SJSA1 (cell line): Measurements from ENCODE around the gene CTDP1. TPM values are rescaled to one million over a fixed set of nuclear protein-coding genes. Genes with fewer than 3 reads are reported as not detected.
A peak's percentile ranks its signal among the peaks of the same experiment; 100 is the strongest.

Experiments
- DNase-seq, 2 experiments: peaks; one replicate each; pipeline ENCODE4 v3.0.0-alpha.2; 2015 to 2020; ENCODE audit warnings: low spot score in 2 of 2, low read depth in 1 of 2
- H3K27ac ChIP-seq: fragments of 250-450 bp; sonication (Bioruptor Pico); 2 replicates; pipeline ENCODE4 v1.5.1; 2020; ENCODE audit warnings: mild to moderate bottlenecking, moderate library complexity
- H3K27me3 ChIP-seq: fragments of 250-450 bp; sonication (Bioruptor Pico); replicated peaks from 2 replicates; pipeline ENCODE4 v1.5.1; 2020; ENCODE audit warnings: mild to moderate bottlenecking, moderate library complexity
- H3K36me3 ChIP-seq: fragments of 250-450 bp; sonication (Bioruptor Pico); 2 replicates; pipeline ENCODE4 v1.5.1; 2020; ENCODE audit warnings: mild to moderate bottlenecking
- H3K4me1 ChIP-seq: fragments of 250-450 bp; sonication (Bioruptor Pico); replicated peaks from 2 replicates; pipeline ENCODE4 v1.6.1; 2021; ENCODE audit warnings: mild to moderate bottlenecking
- H3K4me3 ChIP-seq: fragments of 250-450 bp; sonication (Bioruptor Pico); 2 replicates; pipeline ENCODE4 v1.5.1; 2020; ENCODE audit warnings: mild to moderate bottlenecking
- H3K9me3 ChIP-seq: fragments of 250-450 bp; sonication (Bioruptor Pico); replicated peaks from 2 replicates; pipeline ENCODE4 v1.5.1; 2020; ENCODE audit warnings: mild to moderate bottlenecking
- total RNA-seq: library from RNA; depleted of rRNA; stranded (reverse); fragments of >200 nt; shearing (Covaris generic); gene quantifications from 2 replicates; pipeline ENCODE4 v1.2.3, GENCODE V29; 2014

CTDP1 gene
- total RNA-seq, 1 experiment from 2014 or later: 23.0 TPM

DNA sequence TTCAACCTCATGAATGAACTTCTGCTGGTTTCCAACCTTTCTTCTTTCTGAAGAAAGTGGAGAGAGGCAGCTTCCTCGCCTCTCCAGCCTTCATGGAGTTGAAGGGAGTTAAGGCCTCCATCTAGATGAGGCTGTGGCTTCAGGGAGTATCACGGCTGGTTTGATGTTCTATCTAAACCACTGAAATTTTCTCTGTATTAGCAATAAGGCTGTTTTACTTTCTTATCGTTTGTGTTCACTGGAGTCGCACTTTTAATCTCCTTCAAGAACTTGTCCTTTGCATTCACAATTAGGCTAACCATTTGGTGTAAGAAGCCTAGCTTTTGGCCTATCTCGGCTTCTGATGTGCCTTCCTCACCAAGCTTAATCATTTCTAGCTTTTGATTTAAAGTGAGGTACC lies 19.9 kb upstream of the CTDP1 start:
- Histone ChIP-seq H3K27me3 (0 out of 2 replicates have a peak, but pooled peaks cover 4% of the 10 kb centered on the region), H3K4me1 (no peaks in the 10 kb centered on the region), H3K4me3 (no peak overlapping the region), H3K36me3 (no peaks in the 10 kb centered on the region), H3K27ac (no peak overlapping the region), H3K9me3 (no peaks in the 10 kb centered on the region)
- no peak for DNase-seq

DNA sequence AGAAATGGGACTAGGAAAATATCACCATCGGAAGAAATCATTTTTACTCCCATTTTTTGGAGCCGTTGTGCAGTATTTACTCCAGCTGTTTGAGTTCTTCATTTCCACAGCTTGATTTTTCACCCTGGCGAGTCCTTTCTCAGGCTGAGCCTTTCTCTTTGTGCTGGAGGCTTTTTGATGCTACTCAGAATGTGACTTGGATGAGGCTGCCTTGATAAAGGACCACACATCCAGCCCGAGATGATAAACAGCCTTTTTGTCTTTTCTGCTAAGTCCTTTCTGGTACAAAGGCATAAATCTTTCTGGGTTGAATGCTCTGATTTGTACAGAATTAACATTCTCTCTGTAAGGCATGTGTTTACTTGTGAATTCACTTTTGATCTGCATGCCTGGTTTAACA lies 17.6 kb upstream of the CTDP1 start:
- Histone ChIP-seq H3K36me3 (no peaks in the 10 kb centered on the region), H3K9me3 (no peaks in the 10 kb centered on the region), H3K4me1 (no peaks in the 10 kb centered on the region), H3K27ac (no peak overlapping the region), H3K4me3 (no peak overlapping the region), H3K27me3 (0 out of 2 replicates have a peak, but pooled peaks cover 4% of the 10 kb centered on the region)
- DNase-seq: no peak

DNA sequence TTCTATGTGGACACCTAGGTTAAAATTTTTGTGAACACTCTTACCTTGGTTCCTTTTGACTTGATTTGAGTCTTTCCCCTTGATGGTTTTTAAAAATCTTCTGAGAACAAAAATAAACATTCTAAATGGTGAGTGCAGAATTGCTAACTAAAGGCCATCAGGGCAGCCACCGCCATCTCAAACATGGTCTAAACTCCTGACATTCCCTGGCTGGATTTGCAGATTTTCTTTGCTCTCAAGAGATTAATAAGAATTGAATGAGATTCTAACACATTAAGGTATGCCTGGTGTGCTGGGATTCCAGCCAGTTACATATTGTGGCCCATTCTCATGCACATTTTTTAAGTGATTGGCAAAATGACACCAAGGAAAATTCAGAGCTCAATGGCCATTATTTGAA lies 17.2 kb upstream of the CTDP1 start:
- no peaks in the 10 kb centered on the region for H3K36me3 ChIP-seq
- H3K4me3 ChIP-seq: no peak overlapping the region
- DNase-seq: no peak
- H3K4me1 ChIP-seq: no peaks in the 10 kb centered on the region
- 0 out of 2 replicates have a peak, but pooled peaks cover 4% of the 10 kb centered on the region for H3K27me3 ChIP-seq
- no peaks in the 10 kb centered on the region for H3K9me3 ChIP-seq
- no peak overlapping the region for H3K27ac ChIP-seq

DNA sequence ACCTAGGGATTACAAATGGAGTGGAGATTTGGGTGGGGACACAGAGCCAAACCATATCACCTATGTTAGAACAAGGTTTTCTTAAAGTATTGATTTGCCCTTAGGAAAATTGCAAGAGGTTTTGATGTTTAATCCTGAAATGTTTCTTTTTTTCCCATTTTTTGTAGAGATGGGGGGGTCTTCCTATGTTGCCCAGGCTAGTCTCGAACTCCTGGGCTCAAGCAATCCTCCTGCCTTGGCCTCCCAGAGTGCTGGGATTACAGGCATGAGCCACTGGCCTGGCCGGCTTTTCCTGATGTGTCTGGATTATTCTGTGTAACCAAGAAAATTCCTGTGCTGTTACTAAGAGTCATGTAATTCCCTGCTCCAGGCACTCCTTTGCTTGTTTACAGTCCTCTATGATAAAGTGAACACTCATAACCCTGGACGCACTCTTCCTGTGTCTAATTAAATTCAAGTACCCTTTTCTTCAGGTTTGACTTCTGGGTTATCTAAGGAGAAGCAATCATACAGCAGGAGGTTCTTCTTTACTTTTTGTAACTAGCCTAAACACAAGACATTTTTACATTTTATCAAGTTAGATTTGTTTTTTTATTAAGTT lies 15.0 kb upstream of the CTDP1 start:
- H3K27ac ChIP-seq: no peak overlapping the region

DNA sequence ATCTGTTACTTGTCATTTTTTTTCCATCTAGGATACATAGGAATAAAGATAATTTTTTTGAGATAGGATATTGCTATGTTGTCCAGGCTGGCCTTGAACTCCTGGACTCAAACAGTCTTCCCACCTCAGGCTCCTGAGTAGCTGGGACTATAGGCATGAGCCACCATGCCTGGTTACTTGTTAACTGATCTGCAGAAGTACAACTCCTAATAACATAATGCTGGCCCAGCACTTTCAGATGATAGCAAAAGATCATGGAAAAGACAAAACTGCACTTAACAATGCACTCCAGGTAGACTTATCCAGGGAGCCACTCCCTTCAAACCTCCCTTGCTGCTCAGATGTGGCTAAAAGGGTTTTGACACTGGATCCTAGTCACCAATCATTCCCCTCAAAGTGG lies 11.4 kb upstream of the CTDP1 start:
- H3K9me3 ChIP-seq: no peaks in the 10 kb centered on the region
- H3K27me3 ChIP-seq: no peaks in the 10 kb centered on the region
- no peak for DNase-seq
- H3K4me3 ChIP-seq: no peak overlapping the region
- H3K36me3 ChIP-seq: no peaks in the 10 kb centered on the region
- no peaks in the 10 kb centered on the region for H3K4me1 ChIP-seq
- H3K27ac ChIP-seq: no peak overlapping the region

More for the DNA sequence above, 15.0 kb upstream of the CTDP1 start:
- Histone ChIP-seq H3K4me3 (no peak overlapping the region), H3K27me3 (0 out of 2 replicates have a peak, but pooled peaks cover 4% of the 10 kb centered on the region), H3K36me3 (no peaks in the 10 kb centered on the region), H3K4me1 (no peaks in the 10 kb centered on the region), H3K9me3 (no peaks in the 10 kb centered on the region)
- DNase-seq: peak; percentile 60 to 65

DNA sequence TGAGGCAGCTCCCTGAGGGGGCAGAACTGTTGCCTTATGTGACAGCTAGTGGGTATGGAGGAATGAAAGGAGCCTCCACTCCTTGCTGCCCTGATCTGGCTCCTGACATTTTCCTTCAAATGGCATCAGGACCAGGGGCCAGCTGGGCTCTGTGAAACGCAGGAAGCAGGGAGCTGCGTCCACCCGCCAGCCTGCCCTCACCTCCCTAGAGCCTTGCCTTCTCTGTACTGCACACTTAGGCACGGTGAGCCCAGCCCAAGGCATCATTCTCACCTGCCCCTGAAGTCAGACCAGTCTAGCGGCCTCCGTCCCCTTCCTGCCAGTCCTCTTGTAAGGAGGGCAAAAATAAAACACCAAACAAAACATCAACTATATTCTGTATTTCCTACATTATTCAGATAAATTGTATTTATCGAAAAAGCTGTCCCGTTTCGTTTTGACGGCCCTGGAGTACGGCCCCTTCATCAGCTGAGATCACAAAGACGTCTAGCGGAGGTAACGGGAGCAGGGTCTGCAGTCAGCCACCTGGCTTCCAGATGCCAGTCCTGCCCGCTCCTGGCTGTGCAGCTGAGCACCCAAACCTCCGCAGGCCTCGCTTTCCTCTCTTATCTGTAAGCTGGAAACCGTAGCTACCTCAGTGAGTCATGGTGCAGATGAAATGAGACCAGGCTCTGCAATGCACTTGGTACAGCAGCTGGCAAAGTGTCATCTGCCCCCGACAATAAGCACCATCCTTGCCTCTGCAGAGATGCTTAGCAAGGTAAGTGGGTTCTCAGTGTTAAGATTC lies 6.9 kb upstream of the CTDP1 start:
- DNase-seq: peak in 1 of 2 experiments; percentile 28
- H3K4me3 ChIP-seq: no peak overlapping the region
- H3K27ac ChIP-seq: no peak overlapping the region
- no peaks in the 10 kb centered on the region for H3K27me3 ChIP-seq
- no peaks in the 10 kb centered on the region for H3K4me1 ChIP-seq
- H3K36me3 ChIP-seq: 0 out of 2 replicates have a peak, but pooled peaks cover 4% of the 10 kb centered on the region
- H3K9me3 ChIP-seq: no peaks in the 10 kb centered on the region

DNA sequence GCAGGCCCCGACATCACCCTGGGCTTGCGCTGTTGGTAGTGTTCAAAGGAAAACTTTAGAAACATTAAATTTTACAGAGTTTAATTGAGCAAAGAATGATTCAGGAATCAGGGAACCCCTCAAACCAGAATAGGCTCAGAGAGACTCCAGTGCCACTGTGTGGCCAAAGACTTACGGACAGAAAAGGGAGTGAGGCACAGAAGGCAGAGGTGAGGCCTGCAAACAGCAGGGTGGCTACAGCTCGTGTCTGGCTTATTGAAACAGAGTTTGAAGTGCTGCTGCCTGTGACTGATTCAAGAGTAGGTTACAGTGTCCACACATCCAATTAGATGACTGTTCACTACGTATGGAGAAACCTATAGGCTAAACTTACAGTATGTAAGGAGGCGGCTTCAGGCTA lies 2.4 kb upstream of the CTDP1 start:
- Histone ChIP-seq H3K4me3 (no peak overlapping the region), H3K27ac (no peak overlapping the region), H3K27me3 (no peaks in the 10 kb centered on the region), H3K36me3 (peaks cover 14% of the 10 kb centered on the region), H3K9me3 (no peaks in the 10 kb centered on the region), H3K4me1 (peaks cover 14% of the 10 kb centered on the region)
- peak in 1 of 2 experiments; percentile 17 for DNase-seq

DNA sequence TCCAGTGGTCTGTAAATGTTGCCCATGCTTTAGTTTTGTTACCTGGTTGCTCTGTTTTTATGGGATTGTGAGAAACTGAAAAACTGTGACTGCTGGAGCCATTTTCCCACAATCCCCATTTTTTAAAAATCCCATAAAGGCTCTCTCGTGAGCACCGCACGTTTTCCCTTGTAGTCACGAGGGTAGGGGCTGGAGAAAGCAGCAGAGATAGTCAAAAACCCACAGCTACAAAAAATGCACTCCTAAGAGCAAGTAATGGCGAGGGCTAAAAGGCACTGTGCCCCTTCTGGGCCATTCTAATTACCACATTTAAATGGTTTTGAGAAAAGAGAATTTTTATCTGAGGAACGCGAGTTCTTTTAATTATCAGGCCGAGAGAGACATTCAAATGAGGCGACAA lies 1.8 kb upstream of the CTDP1 start:
- Histone ChIP-seq H3K27me3 (no peaks in the 10 kb centered on the region), H3K4me1 (peaks cover 14% of the 10 kb centered on the region), H3K36me3 (peaks cover 19% of the 10 kb centered on the region), H3K4me3 (no peak overlapping the region), H3K27ac (no peak overlapping the region), H3K9me3 (no peaks in the 10 kb centered on the region)
- DNase-seq: peak in 1 of 2 experiments; percentile 6

DNA sequence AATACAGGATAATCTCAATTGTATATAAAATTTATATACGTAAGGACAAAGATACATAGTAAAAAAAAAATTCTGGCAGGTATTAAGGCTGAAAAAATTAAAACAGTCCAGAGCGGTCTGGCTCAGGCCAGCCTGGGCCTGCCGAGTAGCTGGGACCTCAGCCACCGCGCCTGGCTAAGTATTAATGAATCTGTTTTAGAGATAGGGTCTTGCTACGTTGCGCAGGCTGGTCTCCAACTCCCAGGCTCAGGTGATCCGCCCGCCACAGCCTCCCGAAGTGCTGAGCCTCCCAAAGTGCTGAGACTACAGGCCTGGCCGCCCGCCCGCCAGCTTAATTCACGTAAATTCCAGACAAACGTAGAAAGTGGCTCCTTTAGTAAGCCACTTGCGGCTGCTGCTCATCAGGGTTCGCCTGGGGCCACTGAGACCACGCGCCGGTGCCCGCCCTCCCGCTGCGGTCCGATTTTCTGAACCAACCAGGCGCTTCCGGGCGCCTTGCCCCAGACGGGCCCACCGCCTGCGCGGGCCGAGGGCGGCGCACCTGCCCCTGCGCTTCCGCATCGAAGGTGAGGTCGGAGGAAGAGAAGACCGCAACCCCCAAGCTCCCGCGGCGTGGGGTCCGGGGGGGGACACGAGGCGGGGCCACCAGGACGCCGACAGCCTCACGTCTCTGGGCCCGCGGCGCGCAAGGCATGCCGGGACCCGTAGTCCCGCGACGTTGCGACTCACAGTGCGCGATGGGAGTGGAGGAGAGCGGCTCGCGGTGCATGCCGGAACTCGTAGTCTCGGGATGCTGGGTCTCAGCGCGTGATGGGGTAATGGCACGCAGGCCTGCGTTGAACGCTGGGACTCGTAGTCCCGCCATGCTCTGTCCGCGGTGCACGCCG lies 695 bp upstream of the CTDP1 start:
- Histone ChIP-seq H3K9me3 (no peaks in the 10 kb centered on the region), H3K4me1 (peaks cover 14% of the 10 kb centered on the region), H3K27me3 (no peaks in the 10 kb centered on the region), H3K36me3 (peaks cover 21% of the 10 kb centered on the region), H3K27ac (peak overlapping the region; percentile 98), H3K4me3 (peak overlapping the region; percentile 92)
- peak; percentile 98 to 100 for DNase-seq

DNA sequence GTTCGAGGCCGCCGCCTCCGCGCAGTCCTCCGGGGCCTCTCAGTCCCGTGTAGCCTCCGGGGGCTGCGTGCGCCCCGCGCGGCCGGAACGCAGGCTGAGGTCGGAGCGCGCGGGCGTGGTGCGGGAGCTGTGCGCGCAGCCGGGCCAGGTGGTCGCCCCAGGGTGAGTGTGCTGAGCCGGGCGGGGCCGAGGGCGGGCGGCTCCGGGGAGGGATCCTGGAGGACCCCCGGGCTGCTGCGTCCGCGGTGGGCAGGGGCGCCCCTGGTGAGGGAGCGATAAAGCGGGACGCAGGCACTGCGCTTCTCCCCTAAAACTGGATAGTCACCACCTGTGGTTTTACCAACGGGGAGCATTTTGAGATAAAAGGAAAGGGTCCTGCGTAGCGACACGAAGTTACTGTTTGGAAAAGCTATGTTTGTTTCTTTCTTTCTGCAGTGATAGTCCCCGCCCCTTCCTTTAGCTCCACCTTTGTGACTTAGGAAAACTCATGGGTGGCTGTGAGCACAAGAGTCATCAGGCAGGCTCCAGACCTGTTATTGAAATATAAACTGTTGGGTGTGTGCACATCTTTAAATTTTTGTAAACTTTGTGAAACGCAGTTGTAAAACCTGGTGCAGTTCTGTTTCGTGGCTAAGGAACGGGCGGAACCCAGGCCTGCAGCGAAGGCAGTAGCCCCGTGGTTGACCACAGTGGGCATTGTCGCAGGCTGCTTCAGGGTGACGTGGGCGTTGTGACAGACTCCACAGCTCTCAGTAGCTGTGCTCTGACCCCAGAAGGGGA lies 687 bp downstream of the CTDP1 start:
- no peaks in the 10 kb centered on the region for H3K27me3 ChIP-seq
- peak overlapping the region; percentile 92 for H3K4me3 ChIP-seq
- H3K9me3 ChIP-seq: no peaks in the 10 kb centered on the region
- DNase-seq: peak in 1 of 2 experiments; percentile 45
- H3K4me1 ChIP-seq: peaks cover 14% of the 10 kb centered on the region
- H3K27ac ChIP-seq: peak overlapping the region; percentile 98
- peaks cover 28% of the 10 kb centered on the region for H3K36me3 ChIP-seq

DNA sequence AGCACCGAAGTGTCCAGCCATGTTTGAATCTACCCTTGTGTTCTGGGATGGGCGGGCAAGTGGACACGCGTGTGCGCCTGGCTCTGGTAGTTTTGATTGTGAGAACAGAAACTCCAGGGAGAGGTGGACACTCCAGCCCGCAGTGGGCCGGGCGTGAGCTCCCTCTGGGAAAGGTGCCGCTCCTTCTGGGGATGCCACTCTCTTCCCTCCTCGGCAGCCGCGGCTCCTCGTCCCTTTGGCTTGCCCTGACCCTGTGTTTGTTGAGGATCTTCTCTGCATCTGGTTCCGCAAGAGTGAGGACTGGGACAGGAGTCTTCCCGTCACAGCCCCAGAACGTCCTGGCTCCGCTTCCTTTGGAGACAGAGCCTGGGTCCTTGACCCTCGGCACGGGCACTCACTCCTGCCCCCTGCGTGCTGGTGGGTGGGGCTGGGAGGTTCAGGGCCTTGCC lies 1.3 kb downstream of the CTDP1 start:
- no peak for DNase-seq
- Histone ChIP-seq H3K9me3 (no peaks in the 10 kb centered on the region), H3K27me3 (no peaks in the 10 kb centered on the region), H3K36me3 (peaks cover 28% of the 10 kb centered on the region), H3K27ac (no peak overlapping the region), H3K4me3 (peak overlapping the region; percentile 92), H3K4me1 (peaks cover 14% of the 10 kb centered on the region)

DNA sequence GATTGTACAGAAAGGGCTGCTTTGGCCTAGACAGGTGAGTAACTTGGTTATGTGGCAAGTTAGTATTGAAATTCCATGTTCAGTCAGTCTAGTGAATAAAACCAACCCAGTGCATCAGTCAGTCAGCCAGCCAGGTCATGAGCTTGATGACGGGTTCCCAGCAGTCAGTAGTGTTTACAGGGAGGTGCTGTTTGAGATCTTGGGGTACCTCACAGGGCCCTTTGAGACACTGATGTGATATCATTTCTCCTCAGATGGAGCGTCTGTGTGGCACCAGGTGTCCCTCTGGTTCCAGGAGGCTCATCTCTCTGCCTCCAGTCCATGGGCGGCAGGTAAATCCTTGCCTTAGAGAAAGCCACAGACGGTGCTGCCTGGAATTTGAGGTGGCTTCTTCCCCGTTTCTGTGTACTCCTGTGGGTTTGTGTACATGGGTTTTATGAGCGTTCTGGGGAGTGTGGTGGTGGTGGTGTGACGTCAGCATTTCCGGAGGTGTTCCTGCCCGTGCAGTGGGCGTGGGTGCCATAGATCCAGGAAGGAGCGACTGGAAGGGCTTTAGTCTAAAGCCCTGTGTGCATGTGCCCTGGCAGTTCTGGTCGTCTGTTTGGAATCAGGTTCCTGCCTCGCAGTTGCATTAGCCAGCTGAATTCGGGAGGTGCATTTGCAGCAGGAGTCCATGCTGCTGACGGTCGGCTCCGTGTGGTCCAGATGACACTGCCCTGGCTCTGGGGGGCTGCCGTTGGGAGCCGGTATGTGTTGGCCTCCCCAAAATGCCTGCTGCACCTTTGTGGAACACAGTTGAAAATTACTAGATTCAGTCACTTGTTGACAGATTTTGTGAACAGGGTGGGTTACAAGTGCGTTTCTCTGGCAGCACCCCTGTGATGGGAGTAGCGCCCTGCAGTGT lies 2.1 kb downstream of the CTDP1 start:
- Histone ChIP-seq H3K36me3 (peaks cover 27% of the 10 kb centered on the region), H3K27me3 (no peaks in the 10 kb centered on the region), H3K27ac (no peak overlapping the region), H3K9me3 (no peaks in the 10 kb centered on the region), H3K4me3 (no peak overlapping the region), H3K4me1 (peaks cover 14% of the 10 kb centered on the region)
- no peak for DNase-seq
